ENCODE results near the gene SPATC1L. TPM values are rescaled to one million over a fixed set of nuclear protein-coding genes. Genes with fewer than 3 reads are reported as not detected.

Gene SPATC1L
- total RNA-seq, 1 donor from 2014 or later = 27.1 TPM

DNA sequence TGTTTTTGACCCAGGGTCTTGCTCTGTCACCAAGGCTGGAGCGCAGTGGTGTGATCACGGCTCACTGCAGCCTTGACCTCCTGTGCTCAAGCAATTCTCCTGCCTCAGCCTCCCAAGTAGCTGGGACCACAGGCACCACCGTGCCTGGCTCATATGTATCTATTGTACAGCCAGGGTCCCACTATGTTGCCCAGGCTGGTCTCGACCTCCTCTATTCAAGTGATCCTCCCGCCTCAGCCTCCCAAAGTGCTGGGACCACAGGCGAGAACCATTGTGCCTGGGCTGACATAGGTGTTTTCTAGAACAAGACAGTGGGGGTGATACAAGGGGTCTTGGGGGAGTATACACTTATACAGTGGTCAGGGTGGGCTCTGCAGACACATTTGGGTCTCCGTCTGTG, 46.4 kb downstream of the SPATC1L start:
- DNase-seq (ENCODE audit: extremely low read depth, low read depth, low spot score) = no peak

GRCh38 chr21:46136739-46137349, 47.4 kb downstream of the SPATC1L start:
- no peak for DNase-seq (ENCODE audit: extremely low read depth, low read depth, low spot score)

GRCh38 chr21:46135782-46136395, 48.4 kb downstream of the SPATC1L start:
- no peak for DNase-seq (ENCODE audit: extremely low read depth, low read depth, low spot score)

- DNase-seq (ENCODE audit: extremely low read depth, low read depth, low spot score) = no peak
Observed at GRCh38 chr21:46131838-46132651, 52.2 kb downstream of the SPATC1L start.

DNA sequence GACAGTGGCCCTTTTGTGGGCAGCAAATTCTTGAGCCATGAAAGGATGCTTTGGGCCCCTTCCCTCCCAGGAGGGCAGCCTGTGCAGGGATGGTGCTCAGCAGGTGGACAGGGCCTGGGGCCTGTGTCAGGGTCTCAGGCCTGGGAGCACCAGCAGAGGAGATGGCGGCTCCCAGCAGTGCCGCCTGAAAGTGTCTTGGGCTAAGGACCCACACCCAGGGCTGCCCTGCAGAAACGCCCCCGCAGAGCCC, 52.7 kb downstream of the SPATC1L start:
- DNase-seq (ENCODE audit: extremely low read depth, low read depth, low spot score) = no peak

- no peak for DNase-seq (ENCODE audit: extremely low read depth, low read depth, low spot score)
Observed at GRCh38 chr21:46130831-46131587, 53.2 kb downstream of the SPATC1L start.

GRCh38 chr21:46129846-46130651, 54.2 kb downstream of the SPATC1L start:
- DNase-seq (ENCODE audit: extremely low read depth, low read depth, low spot score) = no peak

DNA sequence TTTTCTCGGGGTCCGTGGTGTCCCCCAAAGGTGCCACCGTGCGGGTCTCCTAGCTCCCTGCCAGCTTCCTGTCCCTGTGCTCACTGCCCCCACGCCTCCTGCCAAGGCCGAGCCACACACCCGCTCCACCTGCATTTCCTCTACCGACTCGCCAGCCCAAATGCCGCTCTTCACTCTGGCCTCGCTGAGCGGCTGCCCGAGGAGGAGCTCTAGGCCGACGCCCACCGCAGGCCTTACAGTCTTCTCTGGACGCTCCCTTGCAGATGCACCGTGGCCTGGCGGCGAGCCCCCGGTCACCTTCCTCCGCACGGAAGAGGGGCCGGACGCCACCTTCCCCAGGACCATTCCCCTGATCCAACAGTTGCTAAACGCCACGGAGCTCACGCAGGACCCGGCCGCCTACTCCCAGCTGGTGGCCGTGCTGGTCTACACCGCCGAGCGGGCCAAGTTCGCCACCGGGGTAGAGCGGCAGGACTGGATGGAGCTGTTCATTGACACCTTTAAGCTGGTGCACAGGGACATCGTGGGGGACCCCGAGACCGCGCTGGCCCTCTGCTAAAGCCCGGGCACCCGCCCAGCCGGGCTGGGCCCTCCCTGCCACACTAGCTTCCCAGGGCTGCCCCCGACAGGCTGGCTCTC, 55.2 kb downstream of the SPATC1L start:
- DNase-seq (ENCODE audit: extremely low read depth, low read depth, low spot score) = no peak

GRCh38 chr21:46128106-46128932, 55.9 kb downstream of the SPATC1L start:
- DNase-seq (ENCODE audit: extremely low read depth, low read depth, low spot score) = no peak

DNA sequence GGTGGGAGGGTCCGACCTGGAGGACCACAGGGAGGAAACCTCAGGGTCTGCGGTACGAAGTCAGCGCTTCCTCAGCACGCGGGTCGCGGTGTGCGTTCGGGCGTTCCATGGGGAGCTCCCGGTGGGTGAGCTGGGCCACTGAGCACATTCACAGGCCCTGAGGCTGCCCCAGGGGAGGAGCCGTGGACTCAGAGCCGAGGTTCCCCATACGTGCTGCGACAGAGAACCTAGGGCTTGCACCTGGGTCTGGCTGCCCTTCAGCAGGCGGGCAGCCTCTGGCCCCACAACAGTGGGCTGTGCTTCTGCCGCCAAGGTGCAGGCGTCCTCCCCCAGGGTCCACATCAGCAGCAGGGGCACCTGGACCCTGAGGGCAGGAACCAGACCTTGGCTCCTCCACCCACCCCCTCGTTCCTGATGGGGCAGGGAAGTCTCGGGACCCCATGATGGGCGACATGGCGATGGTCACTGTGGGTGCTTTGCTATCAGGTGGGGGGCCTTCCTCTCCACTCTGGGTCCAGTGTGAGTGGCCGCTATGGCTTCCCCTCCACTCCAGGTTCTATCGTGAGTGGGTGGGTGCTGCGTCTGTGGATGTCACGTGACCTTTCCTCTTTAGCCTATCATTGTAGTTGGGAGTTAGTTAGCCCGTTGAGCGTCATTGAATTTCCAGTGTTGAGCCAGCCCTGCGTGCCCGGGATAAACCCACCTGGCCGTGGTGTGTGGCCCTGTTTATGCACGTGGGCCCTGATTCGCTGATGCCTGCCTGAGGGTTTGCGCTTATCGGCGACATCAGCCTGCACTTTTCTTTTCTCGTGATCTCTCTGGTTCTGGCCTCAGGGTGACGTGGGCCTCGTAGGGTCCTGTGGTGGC, 56.8 kb downstream of the SPATC1L start:
- DNase-seq (ENCODE audit: extremely low read depth, low read depth, low spot score) = no peak

GRCh38 chr21:46126309-46127238, 57.7 kb downstream of the SPATC1L start:
- no peak for DNase-seq (ENCODE audit: extremely low read depth, low read depth, low spot score)

DNA sequence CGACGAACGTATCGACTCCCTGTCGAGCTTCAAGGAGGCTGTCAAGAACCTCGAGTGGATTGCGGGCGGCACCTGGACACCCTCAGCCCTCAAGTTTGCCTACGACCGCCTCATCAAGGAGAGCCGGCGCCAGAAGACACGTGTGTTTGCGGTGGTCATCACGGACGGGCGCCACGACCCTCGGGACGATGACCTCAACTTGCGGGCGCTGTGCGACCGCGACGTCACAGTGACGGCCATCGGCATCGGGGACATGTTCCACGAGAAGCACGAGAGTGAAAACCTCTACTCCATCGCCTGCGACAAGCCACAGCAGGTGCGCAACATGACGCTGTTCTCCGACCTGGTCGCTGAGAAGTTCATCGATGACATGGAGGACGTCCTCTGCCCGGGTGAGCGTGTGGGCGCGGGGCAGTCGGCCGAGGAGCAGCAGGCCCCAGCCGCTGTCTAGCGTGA, 58.4 kb downstream of the SPATC1L start:
- no peak for DNase-seq (ENCODE audit: extremely low read depth, low read depth, low spot score)

GRCh38 chr21:46124926-46125845, 59.1 kb downstream of the SPATC1L start:
- no peak for DNase-seq (ENCODE audit: extremely low read depth, low read depth, low spot score)

DNA sequence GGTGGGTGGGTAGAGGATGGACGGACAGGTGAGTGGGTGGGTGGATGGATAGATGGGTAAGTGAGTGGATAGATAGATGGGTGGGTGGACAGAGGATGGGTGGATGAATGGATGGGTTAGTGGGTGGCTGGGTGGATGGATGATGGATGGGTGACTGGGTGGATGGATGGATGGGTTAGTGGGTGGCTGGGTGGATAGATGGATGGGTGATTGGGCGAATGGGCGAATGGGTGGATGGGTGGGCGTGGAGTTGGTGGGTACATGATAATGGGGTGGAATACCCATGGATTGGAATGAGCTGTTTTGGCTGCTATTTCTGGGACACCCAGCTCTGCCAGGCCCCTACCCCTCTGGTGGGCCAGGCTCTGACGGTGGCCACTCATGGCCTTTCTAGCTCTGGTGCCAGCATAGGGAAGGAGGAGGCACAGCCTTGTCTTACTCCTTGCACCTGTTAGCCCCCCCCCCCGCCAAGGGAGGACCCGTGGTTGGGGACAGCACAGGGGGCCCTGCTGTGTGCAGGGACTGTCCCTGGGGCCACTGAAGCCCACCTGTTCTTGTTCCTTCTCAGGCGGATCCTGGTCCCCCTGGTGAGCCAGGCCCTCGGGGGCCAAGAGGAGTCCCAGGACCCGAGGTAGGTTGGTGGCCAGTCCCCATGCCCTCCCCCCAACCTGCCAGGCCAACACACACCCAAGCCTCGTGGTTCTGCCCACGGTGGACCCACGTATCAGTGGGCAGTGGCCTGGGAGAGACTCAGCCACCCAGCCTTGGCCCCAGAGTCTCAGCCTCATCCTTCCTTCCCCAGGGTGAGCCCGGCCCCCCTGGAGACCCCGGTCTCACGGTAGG, 60.0 kb downstream of the SPATC1L start:
- no peak for DNase-seq (ENCODE audit: extremely low read depth, low read depth, low spot score)
